Adipocyte (in vitro differentiated cells): Measurements from ENCODE around the gene APLN.

Source experiments
- DNase-seq: peaks from one replicate; pipeline ENCODE4 v3.0.0-alpha.2; 2015; ENCODE audit warnings: low read depth
- H3K27me3 ChIP-seq: replicated peaks from 2 replicates; pipeline ENCODE4 v1.7.0; 2013; ENCODE audit warnings: mild to moderate bottlenecking, low read length, moderate library complexity; ENCODE audit not compliant: control insufficient read depth, insufficient read depth
- H3K36me3 ChIP-seq: 2 replicates; pipeline ENCODE4 v1.7.0; 2013; ENCODE audit warnings: low read length, mild to moderate bottlenecking, moderate library complexity; ENCODE audit not compliant: control insufficient read depth, insufficient read depth, severe bottlenecking
- H3K4me1 ChIP-seq: 2 replicates; pipeline ENCODE4 v1.7.0; 2013; ENCODE audit warnings: mild to moderate bottlenecking, low read length, moderate library complexity; ENCODE audit not compliant: control insufficient read depth, insufficient read depth
- H3K4me3 ChIP-seq: 2 replicates; pipeline ENCODE4 v1.7.0; 2013; ENCODE audit warnings: mild to moderate bottlenecking, low read length, moderate library complexity
- H3K9ac ChIP-seq: 2 replicates; pipeline ENCODE4 v1.7.0; 2013; ENCODE audit warnings: mild to moderate bottlenecking, low read length, moderate library complexity
- H3K9me3 ChIP-seq: 2 replicates; pipeline ENCODE4 v1.7.0; 2013; ENCODE audit warnings: mild to moderate bottlenecking, low read length, moderate library complexity; ENCODE audit not compliant: control insufficient read depth

APLN gene

DNA sequence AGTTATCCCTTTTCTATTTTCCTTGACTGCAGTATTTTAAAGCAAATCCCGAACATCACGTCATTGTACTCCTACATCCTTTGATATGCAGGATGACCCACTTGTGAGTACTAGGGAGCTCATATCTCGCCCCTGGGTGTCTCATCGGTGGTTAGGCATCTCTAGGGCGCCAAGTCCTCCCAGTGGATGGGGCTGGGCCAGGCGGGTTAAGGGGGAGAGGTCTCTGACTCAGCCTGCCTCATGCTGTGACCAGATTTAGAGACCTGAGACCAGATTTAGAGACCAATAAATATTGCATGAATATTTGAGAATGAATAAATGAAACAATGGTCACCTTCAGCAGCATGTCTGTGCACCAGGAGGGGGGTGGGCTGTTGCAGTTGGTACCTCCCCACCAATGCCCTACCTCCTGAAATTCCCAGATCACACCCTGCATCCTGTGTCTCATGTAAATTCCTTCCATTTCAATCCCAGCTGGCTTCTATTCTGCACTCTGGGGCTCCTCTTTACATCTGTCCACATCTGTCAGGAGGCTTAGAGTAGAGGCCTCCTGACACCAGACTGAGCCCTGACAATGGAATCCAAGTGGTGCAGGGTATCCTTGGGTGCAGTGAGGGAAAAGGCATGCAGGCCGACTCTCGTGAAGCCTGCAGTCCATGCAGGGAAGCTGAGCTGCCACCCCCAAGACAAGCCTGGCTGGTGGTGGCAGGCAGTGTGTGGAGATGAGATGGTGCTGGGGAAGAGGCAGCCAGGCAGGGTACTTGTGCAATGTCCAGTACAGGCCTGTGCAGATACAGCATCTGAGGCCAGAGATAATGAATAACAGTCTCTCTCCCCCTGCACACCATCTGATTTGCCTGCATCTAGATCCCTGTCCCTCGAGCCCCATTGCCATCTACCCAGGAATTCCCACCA, 5.2 kb downstream of the APLN start:
- Histone ChIP-seq H3K4me3 (no peak overlapping the region), H3K4me1 (peaks cover 8% of the 10 kb centered on the region), H3K9ac (no peak overlapping the region), H3K27me3 (peaks cover 14% of the 10 kb centered on the region), H3K9me3 (no peaks in the 10 kb centered on the region), H3K36me3 (peaks cover 9% of the 10 kb centered on the region)
- no peak for DNase-seq

DNA sequence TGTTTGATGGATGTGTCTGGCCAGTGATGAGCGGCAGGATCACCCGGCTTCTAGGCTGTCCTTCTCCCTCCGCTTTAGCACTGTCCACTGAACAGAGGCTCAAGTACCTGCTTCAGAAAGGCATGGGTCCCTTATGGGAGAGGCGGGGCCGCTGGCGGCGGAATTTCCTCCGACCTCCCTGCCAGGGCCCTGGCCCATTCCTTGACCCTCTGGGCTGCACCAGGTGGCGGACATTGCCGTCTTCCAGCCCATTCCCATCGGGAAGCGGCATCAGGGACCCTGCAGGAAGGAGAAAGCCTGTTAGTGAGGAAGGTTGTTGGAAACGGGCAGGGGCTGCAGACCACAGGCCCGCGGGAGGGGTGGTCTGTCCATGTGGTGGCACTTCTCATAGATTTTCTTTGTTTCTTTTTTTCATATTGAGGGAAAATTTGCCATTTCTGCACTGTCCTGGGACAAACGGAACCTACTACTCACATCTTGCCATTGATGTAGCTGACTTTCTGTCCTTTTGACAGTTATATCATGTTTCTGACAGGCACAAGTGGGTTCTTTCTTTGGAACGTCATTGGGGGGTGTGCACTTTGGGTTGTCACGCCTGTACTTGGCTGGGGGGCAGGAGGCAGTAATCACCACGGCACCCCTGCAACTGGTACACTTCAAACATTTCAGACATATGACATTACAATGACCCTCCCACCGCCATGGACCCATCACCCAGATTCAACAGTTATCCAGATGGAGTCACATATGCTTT, 6.1 kb downstream of the APLN start:
- Histone ChIP-seq H3K36me3 (peaks cover 9% of the 10 kb centered on the region), H3K27me3 (peaks cover 11% of the 10 kb centered on the region), H3K4me1 (peaks cover 4% of the 10 kb centered on the region), H3K9me3 (no peaks in the 10 kb centered on the region), H3K4me3 (no peak overlapping the region), H3K9ac (no peak overlapping the region)
- no peak for DNase-seq

DNA sequence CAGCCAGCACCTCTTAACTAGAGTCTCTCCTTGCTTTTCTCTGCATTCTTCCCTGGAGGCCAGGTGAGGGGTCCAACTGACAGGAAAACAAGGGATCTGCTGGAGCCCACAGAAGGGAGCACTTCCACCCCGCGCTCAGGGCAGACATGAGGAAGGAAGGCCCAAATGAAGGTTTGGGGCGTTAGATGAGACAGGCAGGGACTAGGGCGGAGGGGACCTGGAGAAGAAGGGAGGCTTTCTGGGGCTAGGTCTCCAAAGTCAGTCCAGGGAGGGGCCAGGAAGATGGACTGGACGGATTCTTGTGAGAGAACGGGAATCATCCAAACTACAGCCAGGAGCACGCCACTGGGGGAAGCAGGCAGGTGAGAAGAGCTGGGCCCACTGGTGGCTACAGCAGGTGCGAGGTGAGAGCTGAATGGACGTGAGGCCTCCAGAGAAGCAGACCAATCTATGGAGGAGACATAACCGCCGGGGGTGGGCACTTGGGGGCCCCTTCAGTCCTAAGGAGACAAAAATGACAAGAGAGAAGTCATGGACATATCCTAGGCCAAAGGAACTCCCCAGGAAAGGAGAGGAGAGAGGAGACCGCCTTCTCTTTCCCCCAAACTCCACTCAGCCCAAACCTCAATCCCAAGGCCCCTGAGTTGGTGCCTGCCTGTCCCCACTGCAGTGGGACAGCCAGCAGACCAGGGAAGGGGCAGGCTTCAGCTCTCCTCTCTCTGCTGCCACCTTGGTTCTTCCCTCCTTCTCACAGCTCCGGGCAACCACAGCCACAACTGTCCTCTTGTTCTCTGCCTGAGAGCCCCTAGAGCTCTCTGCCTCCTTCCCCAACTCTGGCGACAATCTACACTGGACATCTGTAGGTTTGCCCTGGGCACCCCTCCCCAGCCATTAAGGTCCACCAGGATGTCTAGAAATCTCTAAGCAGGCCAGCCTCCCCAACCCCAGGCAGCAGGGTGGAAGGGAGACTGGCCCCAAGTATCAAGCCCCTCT, 7.0 kb downstream of the APLN start:
- H3K4me3 ChIP-seq = no peak overlapping the region
- H3K27me3 ChIP-seq = peaks cover 6% of the 10 kb centered on the region

DNA sequence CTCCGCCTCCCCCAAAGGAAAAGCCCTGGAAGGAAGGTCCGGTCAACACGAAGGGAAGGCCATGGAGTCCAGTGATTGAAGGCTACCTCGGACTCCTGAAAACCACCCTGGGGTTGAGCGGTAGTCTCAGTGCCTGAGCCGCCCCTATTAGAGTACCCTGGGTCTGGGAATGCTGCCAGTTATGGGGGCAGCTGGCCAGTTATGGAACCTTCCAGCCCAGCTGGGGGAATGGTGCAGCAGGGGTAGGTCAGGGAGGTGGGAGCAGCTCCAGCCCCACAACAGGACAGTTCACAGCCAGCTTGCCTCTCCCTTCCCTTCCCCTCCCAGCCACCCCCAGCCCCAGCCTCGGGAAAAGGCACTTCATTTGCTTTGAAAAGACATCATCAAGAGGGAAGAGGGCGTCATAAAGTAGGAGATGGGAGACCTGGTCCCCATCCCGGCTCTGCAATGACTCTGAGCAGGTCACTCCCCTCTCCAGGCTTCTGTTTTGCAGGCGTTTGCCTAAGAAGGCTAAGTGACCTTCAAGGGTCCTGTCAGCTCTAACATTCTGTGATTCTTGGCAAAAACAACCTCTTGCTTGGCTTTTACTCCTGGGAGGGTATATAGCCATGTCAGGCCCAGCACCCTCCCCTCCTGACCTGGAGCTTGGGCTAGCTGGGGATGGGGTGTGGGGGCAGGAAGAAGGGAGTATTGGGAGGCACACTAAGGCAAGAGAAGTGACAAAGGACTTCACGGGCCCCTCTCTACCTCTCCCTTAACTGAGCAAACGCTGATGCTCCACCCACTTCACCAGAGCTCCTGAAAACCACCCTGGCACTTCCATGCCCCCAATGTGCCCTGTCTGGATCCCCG, 8.0 kb downstream of the APLN start:
- Histone ChIP-seq H3K36me3 (peaks cover 9% of the 10 kb centered on the region), H3K9me3 (peaks cover under 1% of the 10 kb centered on the region), H3K4me3 (no peak overlapping the region), H3K4me1 (peaks cover 14% of the 10 kb centered on the region), H3K27me3 (peaks cover 3% of the 10 kb centered on the region), H3K9ac (no peak overlapping the region)
- no peak for DNase-seq

More for the DNA sequence above, 7.0 kb downstream of the APLN start:
- no peaks in the 10 kb centered on the region for H3K9me3 ChIP-seq
- no peak overlapping the region for H3K9ac ChIP-seq
- peaks cover 5% of the 10 kb centered on the region for H3K4me1 ChIP-seq
- DNase-seq = no peak
- peaks cover 9% of the 10 kb centered on the region for H3K36me3 ChIP-seq

DNA sequence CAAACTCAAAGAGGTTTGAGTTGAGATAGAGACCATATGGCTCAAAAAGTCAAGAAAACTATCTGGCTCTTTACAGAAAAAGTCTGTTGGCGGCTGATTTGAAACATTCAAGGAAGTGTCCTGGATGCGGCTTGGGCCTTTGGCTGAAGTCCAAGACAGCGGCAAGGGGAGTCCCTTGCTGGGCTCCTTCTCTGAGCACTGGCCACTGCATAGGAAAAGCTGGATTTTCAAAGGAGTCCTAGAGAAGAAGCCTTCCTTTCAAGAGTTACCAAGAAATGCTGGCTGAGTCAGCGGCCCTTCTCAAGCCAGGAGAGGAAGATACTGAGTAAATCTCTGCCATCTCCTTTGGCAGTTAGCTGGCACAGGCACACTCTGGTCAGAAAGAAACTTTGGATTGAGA, 12.1 kb downstream of the APLN start:
- peaks cover 10% of the 10 kb centered on the region for H3K9me3 ChIP-seq
- peaks cover 7% of the 10 kb centered on the region for H3K36me3 ChIP-seq
- no peak overlapping the region for H3K9ac ChIP-seq
- DNase-seq = no peak
- H3K27me3 ChIP-seq = peaks cover 21% of the 10 kb centered on the region
- H3K4me3 ChIP-seq = no peak overlapping the region
- peaks cover 15% of the 10 kb centered on the region for H3K4me1 ChIP-seq

DNA sequence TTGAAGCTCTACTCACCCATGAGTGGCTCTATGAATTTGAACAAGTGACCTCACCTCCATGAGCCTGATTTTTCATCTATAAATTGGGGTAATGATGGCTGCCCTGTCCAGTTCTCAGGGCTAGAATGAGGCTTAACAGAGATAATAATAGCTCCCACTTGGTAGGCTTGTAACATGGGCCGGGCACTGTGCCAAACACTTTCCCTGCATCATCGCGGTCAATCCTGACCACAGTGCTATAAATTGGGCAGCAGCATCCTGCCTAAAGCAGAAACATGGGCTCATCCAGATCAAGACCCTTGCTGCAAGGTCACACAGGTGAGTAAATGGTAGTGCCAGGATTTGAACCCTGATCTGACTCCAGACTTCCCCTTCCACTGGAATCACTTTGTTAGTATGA, 12.8 kb downstream of the APLN start:
- H3K9me3 ChIP-seq = peaks cover 10% of the 10 kb centered on the region
- H3K4me3 ChIP-seq = no peak overlapping the region
- peaks cover under 1% of the 10 kb centered on the region for H3K36me3 ChIP-seq
- peaks cover 15% of the 10 kb centered on the region for H3K4me1 ChIP-seq
- no peak for DNase-seq
- H3K9ac ChIP-seq = no peak overlapping the region
- peaks cover 20% of the 10 kb centered on the region for H3K27me3 ChIP-seq

DNA sequence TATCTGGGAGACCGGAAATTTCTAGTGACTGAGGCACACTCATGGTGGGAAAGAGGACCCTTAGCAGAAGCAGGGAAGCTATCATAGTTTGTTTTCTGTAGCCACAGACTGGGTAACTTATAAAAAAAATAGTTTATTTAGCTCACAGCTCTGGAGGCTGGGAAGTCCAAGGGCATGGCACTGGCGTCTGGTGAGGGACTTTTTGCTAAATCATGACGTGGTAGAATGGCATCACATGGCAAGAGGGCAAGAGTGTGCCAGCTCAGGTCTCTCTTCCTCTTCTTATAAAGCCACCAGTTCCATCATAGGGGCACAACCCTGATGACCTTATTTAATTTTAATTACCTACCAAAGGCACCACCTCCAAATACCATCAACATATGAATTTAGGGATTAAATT, 13.3 kb downstream of the APLN start:
- no peak for DNase-seq
- Histone ChIP-seq H3K4me1 (peaks cover 15% of the 10 kb centered on the region), H3K36me3 (no peaks in the 10 kb centered on the region), H3K4me3 (no peak overlapping the region), H3K9me3 (peaks cover 10% of the 10 kb centered on the region), H3K27me3 (peaks cover 21% of the 10 kb centered on the region), H3K9ac (no peak overlapping the region)

DNA sequence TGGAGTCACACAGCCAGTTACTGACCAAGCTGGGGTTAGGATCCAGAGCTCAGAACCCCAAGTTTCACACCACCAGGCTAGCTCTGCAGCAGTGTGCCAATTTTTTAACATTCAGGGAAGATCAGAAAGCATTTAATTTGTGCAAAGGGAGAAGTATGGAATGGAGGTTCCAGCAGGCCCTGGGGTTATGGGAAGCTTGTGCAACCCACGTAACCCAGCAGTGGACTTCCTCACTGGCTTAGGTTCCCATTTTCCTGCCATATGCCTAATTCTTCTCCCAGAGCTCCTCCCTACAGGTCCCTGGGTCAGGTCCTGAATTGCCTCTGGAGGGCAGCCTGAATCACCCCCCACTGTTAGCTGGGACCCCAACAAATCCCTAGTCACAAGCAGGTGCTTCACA, 14.0 kb downstream of the APLN start:
- Histone ChIP-seq H3K9me3 (peaks cover 10% of the 10 kb centered on the region), H3K36me3 (no peaks in the 10 kb centered on the region), H3K4me3 (no peak overlapping the region), H3K9ac (no peak overlapping the region), H3K27me3 (peaks cover 24% of the 10 kb centered on the region), H3K4me1 (peaks cover 15% of the 10 kb centered on the region)
- no peak for DNase-seq

DNA sequence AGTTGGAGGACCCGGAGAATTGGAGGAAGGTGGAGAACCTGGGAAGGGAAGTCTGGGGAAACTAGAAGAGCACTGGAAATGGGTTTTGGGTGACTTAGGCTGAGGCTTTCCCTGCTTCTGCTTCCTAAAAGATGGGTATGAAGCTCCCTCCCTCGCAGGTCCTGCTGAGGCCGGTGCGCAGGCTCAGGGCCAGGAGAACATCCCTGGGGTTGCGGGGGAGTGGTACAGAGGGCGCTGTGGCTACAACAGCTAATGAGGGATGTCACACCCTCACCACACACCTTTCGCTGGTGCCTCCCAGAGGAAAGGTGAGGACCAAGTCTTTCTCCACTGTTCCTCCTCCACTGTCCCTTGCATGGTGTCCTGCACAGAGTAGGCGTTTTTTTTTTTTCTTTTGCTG, 15.8 kb downstream of the APLN start:
- peaks cover 24% of the 10 kb centered on the region for H3K27me3 ChIP-seq

More for the DNA sequence above, 15.8 kb downstream of the APLN start:
- Histone ChIP-seq H3K9ac (no peak overlapping the region), H3K9me3 (peaks cover 10% of the 10 kb centered on the region), H3K4me1 (peaks cover 15% of the 10 kb centered on the region), H3K36me3 (no peaks in the 10 kb centered on the region), H3K4me3 (no peak overlapping the region)
- DNase-seq = no peak
